K562 (cell line): Measurements from ENCODE around the gene SPTBN5. TPM values are rescaled to one million over a fixed set of nuclear protein-coding genes. Genes with fewer than 3 reads are reported as not detected.
A peak's percentile ranks its signal among the peaks of the same experiment; 100 is the strongest.

Source experiments
- ATAC-seq: fragments of 200-7000 bp; cut with Tn5 transposase; 3 replicates; pipeline ENCODE4 v1.9.1; 2020; ENCODE audit warnings: moderate library complexity
- BruUV-seq: library from RNA; stranded (reverse); fragments of 400-500 nt; replicated peaks from 2 replicates; lab custom pipeline; 2021; lab: Mats Ljungman, UMichigan
- CTCF ChIA-PET: fragments of 300-600 bp; formaldehyde crosslinking; extraction: SDS; loops from one replicate; lab custom pipeline; 2021; ENCODE audit warnings: low intra/inter-chr PET ratio; lab: Yijun Ruan, JAX
- POLR2A ChIA-PET: fragments of 300-600, 350-650 bp; sonication (Branson Sonifier 250); formaldehyde crosslinking; extraction: SDS; loops from one replicate; lab custom pipeline; 2021; ENCODE audit warnings: antibody characterized with exemption, inconsistent platforms; lab: Yijun Ruan, JAX
- DNase-seq, 4 experiments: peaks; one replicate each; pipeline versions ENCODE4 v3.0.0 to v3.0.0-alpha.2; 2011 to 2018; ENCODE audit warnings: low spot score in 3 of 4, mixed read lengths in 3 of 4; ENCODE audit errors: extremely low read depth in 1 of 4
- FAIRE-seq: peaks from 2 replicates; lab custom pipeline; 2011; peaks lifted over from hg19 to GRCh38; lab: Jason Lieb, UNC
- H2AFZ ChIP-seq: 2 replicates; pipeline ENCODE4 v1.6.0; 2011; ENCODE audit warnings: low read depth, low read length, control low read depth, inconsistent platforms
- H3K27ac ChIP-seq: fragments of 200-600 bp; 3 replicates; pipeline ENCODE4 v1.8.0; 2011; ENCODE audit warnings: low read depth, mild to moderate bottlenecking, control low read depth, inconsistent platforms, low read length, moderate library complexity, mixed read lengths; ENCODE audit errors: extremely low read depth
- H3K27me3 ChIP-seq, 2 experiments: fragments of 300-600 bp in 1 of 2; 2 replicates in 1 of 2; 3 replicates in 1 of 2; pipeline versions ENCODE4 v1.6.0 to v1.8.0; 2011; ENCODE audit warnings: inconsistent platforms in 2 of 2, low read length in 2 of 2, mild to moderate bottlenecking in 1 of 2, mixed read lengths in 1 of 2, moderate library complexity in 1 of 2; ENCODE audit not compliant: control insufficient read depth in 2 of 2, insufficient read depth in 2 of 2
- H3K36me3 ChIP-seq: fragments of 300-600 bp; 3 replicates; pipeline ENCODE4 v1.8.0; 2011; ENCODE audit warnings: mild to moderate bottlenecking, low read length, inconsistent platforms; ENCODE audit not compliant: control insufficient read depth, insufficient read depth
- H3K4me1 ChIP-seq, 2 experiments: fragments of 200-600 bp in 1 of 2; replicated peaks in 1 of 2; 2 replicates in 1 of 2; 3 replicates in 1 of 2; pipeline versions ENCODE4 v1.5.1 to v1.8.0; 2011; ENCODE audit warnings: inconsistent platforms in 2 of 2, low read length in 2 of 2, mild to moderate bottlenecking in 1 of 2, mixed read lengths in 1 of 2, moderate library complexity in 1 of 2; ENCODE audit not compliant: control insufficient read depth in 2 of 2, insufficient read depth in 2 of 2
- H3K4me2 ChIP-seq: 2 replicates; pipeline ENCODE4 v1.6.1; 2011; ENCODE audit warnings: low read length, control low read depth, inconsistent platforms, mixed read lengths; ENCODE audit not compliant: insufficient read depth
- H3K4me3 ChIP-seq: fragments of 200-600 bp; sonication (generic), shearing (Covaris generic); 2 replicates; pipeline ENCODE4 v1.5.1; 2016; ENCODE audit warnings: control low read depth, inconsistent platforms
- H3K79me2 ChIP-seq: fragments of 200-600 bp; 3 replicates; pipeline ENCODE4 v1.8.0; 2011; ENCODE audit warnings: low read length, inconsistent platforms; ENCODE audit not compliant: control insufficient read depth, insufficient read depth
- H3K9ac ChIP-seq, 2 experiments: 2 replicates each; pipeline versions ENCODE4 v1.6.0 to v1.6.1; 2011; ENCODE audit warnings: low read depth in 2 of 2, low read length in 2 of 2, control low read depth in 1 of 2, inconsistent platforms in 1 of 2, mild to moderate bottlenecking in 1 of 2, mixed read lengths in 1 of 2; ENCODE audit not compliant: insufficient read depth in 1 of 2
- H3K9me1 ChIP-seq: one replicate; pipeline ENCODE4 v1.6.0; 2011; ENCODE audit warnings: inconsistent platforms, mild to moderate bottlenecking, low read length, moderate library complexity; ENCODE audit not compliant: control insufficient read depth, insufficient read depth
- H3K9me3 ChIP-seq: replicated peaks from 2 replicates; pipeline ENCODE4 v1.5.1; 2011; ENCODE audit warnings: low read depth, low read length, inconsistent platforms; ENCODE audit not compliant: control insufficient read depth, insufficient read depth
- H4K20me1 ChIP-seq: replicated peaks from 2 replicates; pipeline ENCODE4 v1.6.1; 2011; ENCODE audit warnings: low read length, inconsistent platforms, mixed read lengths; ENCODE audit not compliant: control insufficient read depth, insufficient read depth
- GATA2 ChIP-seq: sonication (generic); formaldehyde crosslinking; IDR thresholded peaks from 2 replicates; pipeline ENCODE4 v1.4.0; 2020; ENCODE audit warnings: mild to moderate bottlenecking, missing genetic modification reagents
- L3MBTL2 ChIP-seq: fragments of 450-650 bp; IDR thresholded peaks from 2 replicates; pipeline ENCODE4 v1.6.1; 2016; ENCODE audit warnings: mild to moderate bottlenecking, moderate library complexity
- RAD21 ChIP-seq, 2 experiments: fragments of 250-450 bp in 1 of 2; fragments of 450-650 bp in 1 of 2; sonication (Bioruptor Pico) in 1 of 2; formaldehyde crosslinking in 1 of 2; IDR thresholded peaks in 1 of 2; conservative IDR thresholded peaks in 1 of 2; 2 replicates each; pipeline versions ENCODE4 v1.4.0 to v1.8.0; 2020 to 2022; ENCODE audit warnings: mild to moderate bottlenecking in 2 of 2, moderate library complexity in 1 of 2
- RBM34 ChIP-seq: fragments of 200-400 bp; formaldehyde crosslinking; IDR thresholded peaks from 2 replicates; pipeline ENCODE4 v1.6.1; 2018; ENCODE audit warnings: low read length, borderline replicate concordance; ENCODE audit not compliant: insufficient read depth
- SPI1 ChIP-seq: IDR thresholded peaks from 2 replicates; pipeline ENCODE4 v1.6.1; 2011; ENCODE audit warnings: low read depth, low read length, control low read depth, borderline replicate concordance
- TCF7L2 ChIP-seq: fragments of 150-350 bp; IDR thresholded peaks from 2 replicates; pipeline ENCODE4 v1.6.1; 2016; ENCODE audit warnings: low read depth, mild to moderate bottlenecking, low read length, moderate library complexity
- WGBS: fragments of 100-300 bp; shearing (Covaris generic); methylation state at CpG from one replicate; pipeline ENCODE4 v1.1.6; 2016; ENCODE audit warnings: low coverage, mixed read lengths; ENCODE audit not compliant: insufficient coverage; ENCODE audit errors: missing lambda C conversion rate; 5-methylcytosine and 5-hydroxymethylcytosine counted together
- in situ Hi-C: fragments of 300-500 bp; cut with MboI; formaldehyde crosslinking; loops from 4 replicates; pipeline ENCODE4 v1.15.0; 2018; ENCODE audit warnings: inconsistent platforms, mixed read lengths
- intact Hi-C: fragments of 100-400 bp; cut with micrococcal nuclease; formaldehyde crosslinking; loops from 2 replicates; pipeline ENCODE4 v1.14.2; 2022
- polyA plus RNA-seq, 8 experiments: library from polyadenylated mRNA; depleted of rRNA in 4 of 8; stranded (reverse) in 5 of 8; unstranded in 3 of 8; fragments of >200 nt; fragmentation: Nextera tagmentation in 2 of 8; fragmentation: Illumina TruSeq in 1 of 8; extraction: Ambion mirVana in 2 of 8; extraction: Trizol in 1 of 8; gene quantifications; 2 replicates each; pipeline versions ENCODE4 v1.2.1 to v1.2.3, GENCODE V29; 2011 to 2014; ENCODE audit warnings: inconsistent platforms in 1 of 8, missing spikeins in 1 of 8
- total RNA-seq, 7 experiments: library from RNA; depleted of rRNA in 6 of 7; stranded (reverse); fragments of >200 nt in 6 of 7; fragmentation: Illumina TruSeq in 2 of 7; extraction: Trizol in 2 of 7; gene quantifications; 2 replicates each; pipeline versions ENCODE4 v1.2.1 to v1.2.3, GENCODE V29; 2011 to 2021; ENCODE audit warnings: low replicate concordance in 1 of 7

Gene SPTBN5
- total and polyA plus RNA-seq, 9 of the 15 experiments (the other 6 are each of a cell fraction or from before 2014, with no cell fraction given), result 0.02 TPM; not detected in 8

- intact Hi-C loops, result no loop called here
- FAIRE-seq (peak; percentile 60), ATAC-seq (no peak), DNase-seq (no peak)
- ChIA-PET CTCF (no interaction called here), POLR2A (interaction anchor here (1.0 to 1.3 kb wide), 3 partner anchors 12 to 124 kb away, joined by 3 read pairs; no protein-coding TSS in a partner anchor)
- H3K4me1 ChIP-seq, result peaks cover 3 to 9% of the 10 kb centered on the region in 2 experiments; a peak in 3 of 5 replicates
- H3K4me3 ChIP-seq, result no peak overlapping the region
- WGBS, result 38% methylated on average over 4 of the region's 4 CpGs
- H3K36me3 ChIP-seq, result peaks cover 2% of the 10 kb centered on the region; the same call in 2 of the 3 replicates
- H4K20me1 ChIP-seq, result no peaks in the 10 kb centered on the region
- in situ Hi-C loops, result no loop called here
- H3K9ac ChIP-seq, result no peak overlapping the region
- H3K4me2 ChIP-seq, result no peak overlapping the region
- no TSS peak for BruUV-seq
- H3K27me3 ChIP-seq, result no peaks in the 10 kb centered on the region
- TF ChIP-seq RBM34 (no peak), RAD21 (CRISPR knock-in tag; conservative IDR thresholded peaks at IDR 0.05 in 1 of 2, IDR thresholded peaks at IDR 0.05 in 1 of 2) (no peak), TCF7L2 (no peak), L3MBTL2 (0 out of 2 replicates have a peak, but pooled peaks have one; percentile 4), SPI1 (peak; percentile 63; the same call in 1 of the 2 replicates), GATA2 (CRISPR knock-in tag) (peak; percentile 57; the same call in 1 of the 2 replicates)
- H3K79me2 ChIP-seq, result no peaks in the 10 kb centered on the region
- H3K27ac ChIP-seq, result no peak overlapping the region
- H3K9me1 ChIP-seq, result no peaks in the 10 kb centered on the region
- no peaks in the 10 kb centered on the region for H3K9me3 ChIP-seq
- no peak overlapping the region for H2AFZ ChIP-seq
Measured at GRCh38 chr15:41937568-41937923, 43.7 kb upstream of the SPTBN5 start.
